ENCODE data around the gene LRP3.
"Not testable (repeated sequence)": the region's sequence is repeated elsewhere in the genome, so short reads cannot be mapped to it uniquely, and the experiment has no call there.

The LRP3 gene

GRCh38 chr19:33215438-33216197, 21.5 kb downstream of the LRP3 start:
- no peak for DNase-seq (ENCODE audit: low read depth, low spot score)

- DNase-seq (ENCODE audit: low read depth, low spot score), result no peak
Observed at GRCh38 chr19:33216198-33216830, 22.2 kb downstream of the LRP3 start.

- DNase-seq (ENCODE audit: low read depth, low spot score), result no peak
Observed at GRCh38 chr19:33217881-33218280, 23.8 kb downstream of the LRP3 start.

- DNase-seq (ENCODE audit: low read depth, low spot score), result no peak
Observed at GRCh38 chr19:33219261-33219815, 25.2 kb downstream of the LRP3 start.

- DNase-seq (ENCODE audit: low read depth, low spot score), result no peak
Observed at GRCh38 chr19:33220115-33220514, 26.0 kb downstream of the LRP3 start.

- DNase-seq (ENCODE audit: low read depth, low spot score), result no peak
Observed at GRCh38 chr19:33220735-33221134, 26.6 kb downstream of the LRP3 start.

GRCh38 chr19:33221638-33222037, 27.5 kb downstream of the LRP3 start:
- no peak for DNase-seq (ENCODE audit: low read depth, low spot score)

GRCh38 chr19:33222255-33222654, 28.1 kb downstream of the LRP3 start:
- not testable (repeated sequence) for DNase-seq (ENCODE audit: low read depth, low spot score)

GRCh38 chr19:33224694-33225457, 30.7 kb downstream of the LRP3 start:
- no peak for DNase-seq (ENCODE audit: low read depth, low spot score)

GRCh38 chr19:33225458-33225926, 31.4 kb downstream of the LRP3 start, which contains the start of gene SLC7A10:
Gene SLC7A10, minus strand, starts transcription at chr19:33225850. Its CDS starts 147 bp downstream, at chr19:33225703.
- DNase-seq (ENCODE audit: low read depth, low spot score), result no peak

- no peak for DNase-seq (ENCODE audit: low read depth, low spot score)
Observed at GRCh38 chr19:33226550-33227241, 32.6 kb downstream of the LRP3 start.

- no peak for DNase-seq (ENCODE audit: low read depth, low spot score)
Observed at GRCh38 chr19:33227242-33227650, 33.1 kb downstream of the LRP3 start.

- no peak for DNase-seq (ENCODE audit: low read depth, low spot score)
Observed at GRCh38 chr19:33227870-33228599, 33.9 kb downstream of the LRP3 start.

GRCh38 chr19:33229962-33230361, 35.8 kb downstream of the LRP3 start:
- DNase-seq (ENCODE audit: low read depth, low spot score), result no peak

- no peak for DNase-seq (ENCODE audit: low read depth, low spot score)
Observed at GRCh38 chr19:33231511-33231910, 37.4 kb downstream of the LRP3 start.

- no peak for DNase-seq (ENCODE audit: low read depth, low spot score)
Observed at GRCh38 chr19:33232656-33233055, 38.5 kb downstream of the LRP3 start.

- no peak for DNase-seq (ENCODE audit: low read depth, low spot score)
Observed at GRCh38 chr19:33233056-33233873, 39.1 kb downstream of the LRP3 start.

GRCh38 chr19:33234092-33234491, 40.0 kb downstream of the LRP3 start:
- DNase-seq (ENCODE audit: low read depth, low spot score), result no peak

GRCh38 chr19:33234736-33235135, 40.6 kb downstream of the LRP3 start:
- DNase-seq (ENCODE audit: low read depth, low spot score), result no peak

Data from activated naive CD8-positive, alpha-beta T cell treated with anti-CD3 and anti-CD28 coated beads, Interleukin-2, amount 50 U/mL, for 16 hours (primary cell).